KOPT-K1 (cell line): ENCODE measurements around the gene MYORG.
"Not testable (repeated sequence)": the region's sequence is repeated elsewhere in the genome, so short reads cannot be mapped to it uniquely, and the experiment has no call there.

Experiments
- H3K27ac ChIP-seq: fragments of 200-600 bp; sonication (generic); 2 replicates; pipeline ENCODE4 v1.5.1; 2016; ENCODE audit warnings: antibody characterized with exemption, mild to moderate bottlenecking, low read depth, low read length; ENCODE audit not compliant: poor library complexity, severe bottlenecking
- H3K36me3 ChIP-seq: fragments of 200-600 bp; sonication (generic); 2 replicates; pipeline ENCODE4 v1.5.1; 2017; ENCODE audit warnings: antibody characterized with exemption, mild to moderate bottlenecking, low read length, moderate library complexity; ENCODE audit not compliant: insufficient read depth
- H3K9me3 ChIP-seq: fragments of 200-600 bp; sonication (generic); 2 replicates; pipeline ENCODE4 v1.5.1; 2017; ENCODE audit warnings: antibody characterized with exemption, low read length, mild to moderate bottlenecking; ENCODE audit not compliant: insufficient read depth, poor library complexity, severe bottlenecking

The MYORG gene

GRCh38 chr9:34378376-34379060 is 1.8 kb upstream of the MYORG start:
- no peaks in the 10 kb centered on the region for H3K36me3 ChIP-seq
- H3K9me3 ChIP-seq, result no peaks in the 10 kb centered on the region
- H3K27ac ChIP-seq, result no peak overlapping the region

GRCh38 chr9:34377404-34377746 is 677 bp upstream of the MYORG start:
- no peak overlapping the region for H3K27ac ChIP-seq

DNA sequence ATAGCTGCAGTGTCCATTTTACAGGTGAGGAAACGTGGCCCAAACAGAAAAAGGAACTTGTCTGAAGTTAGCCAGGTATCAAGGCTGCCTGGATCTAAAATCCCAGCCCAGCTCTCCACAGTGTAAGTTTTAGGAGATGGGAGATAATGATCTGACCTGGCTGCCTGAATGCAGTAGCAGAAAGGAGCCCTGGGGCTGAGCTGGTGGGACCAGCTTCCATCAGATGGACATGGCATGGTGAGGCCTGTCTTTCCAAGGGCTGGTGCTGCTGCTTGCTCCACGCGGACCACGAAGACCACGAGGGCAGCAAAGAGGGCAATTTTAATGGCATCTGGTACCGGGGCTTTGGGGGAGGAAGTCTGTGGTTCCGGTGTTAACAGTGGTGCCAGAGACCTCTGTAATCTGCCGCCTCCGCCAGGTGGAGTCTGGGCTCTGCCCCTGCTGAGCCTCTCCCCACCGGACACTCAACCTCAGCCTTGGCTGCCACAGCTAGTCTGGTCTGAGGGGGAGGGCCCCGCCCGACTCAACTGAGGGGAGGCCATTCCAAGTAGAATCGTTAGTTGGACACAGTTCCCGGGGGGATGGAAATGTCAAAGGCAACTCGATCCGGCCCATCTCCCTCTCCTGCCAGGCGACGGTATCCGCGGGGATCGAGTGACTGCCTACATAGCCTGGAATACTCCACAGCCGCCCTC is 650 bp downstream of the MYORG start:
- peaks cover 7% of the 10 kb centered on the region; the same call in 1 of the 2 replicates for H3K36me3 ChIP-seq
- peak overlapping the region; percentile 41 for H3K27ac ChIP-seq
- peaks cover 13% of the 10 kb centered on the region for H3K9me3 ChIP-seq

More at GRCh38 chr9:34377404-34377746, 677 bp upstream of the MYORG start:
- Histone ChIP-seq H3K9me3 (no peaks in the 10 kb centered on the region), H3K36me3 (no peaks in the 10 kb centered on the region)

- Histone ChIP-seq H3K9me3 (peaks cover 20% of the 10 kb centered on the region), H3K27ac (no peak overlapping the region), H3K36me3 (peaks cover 17% of the 10 kb centered on the region; the same call in 1 of the 2 replicates)
Measured at GRCh38 chr9:34374905-34375552, 1.7 kb downstream of the MYORG start.

DNA sequence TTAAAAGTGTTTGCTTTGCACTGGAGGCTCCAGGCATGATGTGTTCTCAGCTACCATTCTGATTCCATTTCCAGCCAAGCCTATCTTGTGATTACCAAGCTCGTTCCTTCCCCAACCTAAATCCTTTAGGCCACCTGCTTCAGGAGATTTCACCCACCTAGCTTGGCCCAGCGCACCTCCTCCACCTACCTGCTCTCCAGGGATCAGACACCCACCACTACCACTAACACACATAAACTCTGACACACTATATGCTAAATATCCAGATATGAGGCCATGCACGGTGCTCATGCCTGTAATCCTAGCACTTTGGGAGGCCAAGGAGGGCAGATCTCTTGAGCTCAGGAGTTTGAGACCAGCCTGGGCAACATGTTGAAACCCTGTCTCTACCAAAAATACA is 2.4 kb downstream of the MYORG start:
- Histone ChIP-seq H3K36me3 (peaks cover 17% of the 10 kb centered on the region; the same call in 1 of the 2 replicates), H3K27ac (no peak overlapping the region)

GRCh38 chr9:34373749-34374148 is 2.9 kb downstream of the MYORG start:
- H3K36me3 ChIP-seq, result peaks cover 17% of the 10 kb centered on the region; the same call in 1 of the 2 replicates
- H3K27ac ChIP-seq, result no peak overlapping the region
- peaks cover 31% of the 10 kb centered on the region for H3K9me3 ChIP-seq

More for the DNA sequence above, 2.4 kb downstream of the MYORG start:
- peaks cover 25% of the 10 kb centered on the region for H3K9me3 ChIP-seq

DNA sequence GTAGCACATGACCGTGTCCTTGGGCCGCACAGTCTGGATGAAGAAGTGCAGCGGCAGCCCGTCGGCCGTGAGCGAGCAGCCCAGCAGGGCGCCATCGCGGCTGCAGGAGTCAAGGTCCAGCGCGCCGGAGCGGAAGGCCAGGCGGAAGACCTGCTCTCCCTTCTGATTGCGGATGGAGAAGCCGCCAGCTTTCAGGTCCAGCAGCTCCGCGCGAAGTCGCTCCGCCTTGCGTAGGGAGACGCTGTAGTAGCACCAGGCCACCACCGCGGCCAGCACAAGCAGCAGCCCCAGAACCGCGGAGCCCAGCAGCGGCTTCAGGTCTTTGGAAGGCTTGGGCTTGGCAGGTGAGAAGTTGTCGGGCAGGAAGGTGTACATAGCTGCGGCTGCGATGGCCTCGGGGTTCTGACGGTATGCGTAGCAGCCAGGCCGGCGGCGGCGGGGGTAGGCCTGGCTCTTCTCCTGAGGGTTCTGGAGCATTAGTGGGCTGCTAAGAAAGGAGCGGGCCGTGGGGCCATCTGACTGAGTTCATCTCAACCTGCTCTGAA is 4.2 kb downstream of the MYORG start:
- H3K27ac ChIP-seq, result no peak overlapping the region

GRCh38 chr9:34371886-34372466 is 4.7 kb downstream of the MYORG start:
- peaks cover 49% of the 10 kb centered on the region for H3K9me3 ChIP-seq
- H3K36me3 ChIP-seq, result peaks cover 17% of the 10 kb centered on the region; the same call in 1 of the 2 replicates
- no peak overlapping the region for H3K27ac ChIP-seq

More for the DNA sequence above, 4.2 kb downstream of the MYORG start:
- H3K36me3 ChIP-seq, result peaks cover 17% of the 10 kb centered on the region; the same call in 1 of the 2 replicates
- H3K9me3 ChIP-seq, result peaks cover 43% of the 10 kb centered on the region

GRCh38 chr9:34370970-34371880 is 5.5 kb downstream of the MYORG start:
- no peak overlapping the region for H3K27ac ChIP-seq
- peaks cover 49% of the 10 kb centered on the region for H3K9me3 ChIP-seq
- H3K36me3 ChIP-seq, result peaks cover 17% of the 10 kb centered on the region; the same call in 1 of the 2 replicates

DNA sequence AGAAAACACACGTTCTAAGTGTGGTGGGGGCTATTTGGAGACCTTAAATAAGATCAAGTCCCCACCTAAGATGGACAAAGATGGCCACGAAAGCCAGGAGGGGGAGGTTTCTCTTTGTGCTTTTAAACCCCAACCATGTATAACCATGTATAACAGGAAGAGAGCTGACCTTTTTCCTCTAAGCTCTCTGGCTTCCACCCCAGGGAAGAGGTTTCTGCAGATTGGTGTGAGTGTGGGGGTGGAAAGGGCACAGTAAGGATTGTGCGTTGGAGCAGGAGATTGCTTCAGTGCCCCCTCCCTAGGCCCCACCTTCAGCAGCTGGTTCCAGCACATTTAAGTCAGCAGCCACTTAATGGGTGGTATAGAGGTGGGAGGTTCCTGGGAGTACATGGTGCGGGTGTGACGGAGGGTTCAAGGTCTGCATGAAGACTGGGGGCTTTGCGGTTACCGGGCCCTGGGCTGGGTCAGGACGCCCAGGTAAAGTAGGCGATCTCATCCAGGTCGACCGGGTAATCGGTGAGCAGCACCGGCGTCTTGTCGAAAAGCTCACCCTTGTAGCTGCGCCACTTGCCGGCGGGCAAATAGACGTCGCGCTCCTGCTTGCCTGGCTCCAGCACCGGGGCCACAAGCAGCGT is 6.2 kb downstream of the MYORG start:
- no peak overlapping the region for H3K27ac ChIP-seq
- peaks cover 49% of the 10 kb centered on the region for H3K9me3 ChIP-seq
- H3K36me3 ChIP-seq, result peaks cover 17% of the 10 kb centered on the region; the same call in 1 of the 2 replicates

DNA sequence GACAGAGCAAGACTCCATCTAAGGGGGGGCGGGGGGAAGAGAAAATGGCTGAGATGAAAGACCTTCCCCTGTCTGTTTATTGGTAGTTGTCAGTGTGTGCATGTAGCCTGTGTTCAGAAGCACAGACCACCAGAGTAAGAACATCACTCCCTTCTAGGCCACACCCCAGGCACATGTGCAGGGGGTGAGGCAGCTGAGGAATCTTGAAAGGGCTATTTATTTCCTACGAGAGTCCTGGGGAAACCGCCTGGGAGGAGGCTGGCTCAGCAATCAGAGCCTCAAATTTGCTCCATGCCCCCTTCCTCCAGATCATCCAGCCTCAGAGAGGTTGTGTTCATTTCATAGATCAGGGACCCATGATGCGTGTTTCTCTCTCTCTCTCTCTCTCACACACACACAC is 7.1 kb downstream of the MYORG start:
- Histone ChIP-seq H3K36me3 (peaks cover 17% of the 10 kb centered on the region; the same call in 1 of the 2 replicates), H3K27ac (no peak overlapping the region), H3K9me3 (peaks cover 49% of the 10 kb centered on the region)

DNA sequence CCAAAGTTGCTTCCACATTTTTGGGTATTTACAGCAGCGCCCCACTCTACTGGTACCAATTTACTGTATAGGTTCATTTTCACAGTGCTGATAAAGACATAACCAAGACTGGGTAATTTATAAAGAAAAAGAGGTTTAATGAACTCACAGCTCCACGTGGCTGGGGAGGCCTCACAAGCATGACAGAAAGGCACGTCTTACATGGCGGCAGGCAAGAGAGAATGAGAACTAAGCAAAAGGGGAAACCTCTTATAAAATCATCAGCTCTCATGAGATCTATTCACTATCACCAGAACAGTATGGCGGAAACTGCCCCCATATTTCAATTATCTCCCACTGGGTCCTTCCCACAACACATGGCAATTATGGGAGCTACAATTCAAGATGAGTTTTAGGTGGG is 7.9 kb downstream of the MYORG start:
- H3K27ac ChIP-seq, result not testable (repeated sequence)
- peaks cover 17% of the 10 kb centered on the region; the same call in 1 of the 2 replicates for H3K36me3 ChIP-seq
- H3K9me3 ChIP-seq, result peaks cover 49% of the 10 kb centered on the region

DNA sequence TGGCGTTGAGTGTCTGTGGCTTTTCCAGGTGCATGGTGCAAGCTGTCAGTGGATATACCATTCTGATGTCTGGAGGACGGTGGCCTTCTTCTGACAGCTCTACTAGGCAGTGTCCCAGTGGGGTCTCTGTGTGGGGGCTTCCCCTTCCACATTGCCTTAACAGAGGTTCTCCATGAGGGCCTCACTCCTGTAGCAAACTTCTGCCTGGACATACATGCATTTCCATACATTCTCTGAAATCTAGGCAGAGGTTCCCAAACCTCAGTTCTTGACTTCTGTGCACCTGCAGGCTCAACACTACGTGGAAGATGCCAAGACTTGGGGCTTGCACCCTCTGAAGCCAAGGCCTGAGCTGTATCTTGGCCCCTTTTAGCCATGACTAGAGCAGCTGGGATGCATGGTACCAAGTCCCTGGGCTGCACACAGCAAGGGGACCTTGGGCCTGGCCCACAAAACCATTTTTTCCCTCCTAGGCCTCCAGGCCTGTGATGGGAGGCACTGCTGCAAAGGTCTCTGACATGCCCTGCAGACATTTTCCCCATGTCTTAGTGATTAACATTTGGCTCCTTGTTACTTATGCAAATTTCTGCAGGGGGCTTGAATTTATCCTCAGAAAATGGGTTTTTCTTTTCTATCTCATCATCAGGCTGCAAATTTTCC is 8.8 kb downstream of the MYORG start:
- not testable (repeated sequence) for H3K27ac ChIP-seq
- peaks cover 49% of the 10 kb centered on the region for H3K9me3 ChIP-seq
- H3K36me3 ChIP-seq, result peaks cover 17% of the 10 kb centered on the region; the same call in 1 of the 2 replicates
